ENCODE measurements around the gene HBD. TPM values are rescaled to one million over a fixed set of nuclear protein-coding genes. Genes with fewer than 3 reads are reported as not detected.

HBD gene
- total RNA-seq (2021; ENCODE audit: unreplicated experiment): not detected
- polyA plus RNA-seq (2012; ENCODE audit: insufficient read length): not detected
- Bru-seq, nascent RNA: not detected
- BruChase-seq, experiment 1, labeled RNA remaining after a 2-hour chase: not detected
- not detected for BruChase-seq, experiment 2, labeled RNA remaining after a 6-hour chase
- long read RNA-seq: 0 reads

GRCh38 chr11:5234381-5234834 is at the start of gene HBD:
HBD (minus strand) TSS chr11:5234483; CDS start chr11:5234433, 50 bp downstream.
- Histone ChIP-seq H3K4me1 (ENCODE audit: control insufficient read depth, insufficient read depth, low read length) (no peaks in the 10 kb centered on the region), H3K27ac (ENCODE audit: low read length) (no peak within 1 kb of the TSS), H3K9me3 (ENCODE audit: control insufficient read depth, insufficient read depth, low read depth, low read length) (no peaks in the 10 kb centered on the region), H3K27me3 (ENCODE audit: control insufficient read depth, insufficient read depth, low read length) (0 out of 2 replicates have a peak, but pooled peaks cover under 1% of the 10 kb centered on the region), H3K36me3 (ENCODE audit: control insufficient read depth, insufficient read depth, low read length) (no peaks in the 10 kb centered on the region), H3K4me3 (ENCODE audit: low read depth in 2 of 2, low read length in 2 of 2) (no peak within 1 kb of the TSS)
- in situ Hi-C loops (cut with HindIII; ENCODE audit: low pct_unique_long_range_greater_than_20kb, low sequenced_read_pairs): no loop called here
- no peak; the same call in 1 of the 2 replicates for ATAC-seq
- TF ChIP-seq TCF7L2 (IDR thresholded peaks at IDR 0.05; ENCODE audit: low read depth, low read length): no peak
- TF ChIP-seq, protein P1, sequence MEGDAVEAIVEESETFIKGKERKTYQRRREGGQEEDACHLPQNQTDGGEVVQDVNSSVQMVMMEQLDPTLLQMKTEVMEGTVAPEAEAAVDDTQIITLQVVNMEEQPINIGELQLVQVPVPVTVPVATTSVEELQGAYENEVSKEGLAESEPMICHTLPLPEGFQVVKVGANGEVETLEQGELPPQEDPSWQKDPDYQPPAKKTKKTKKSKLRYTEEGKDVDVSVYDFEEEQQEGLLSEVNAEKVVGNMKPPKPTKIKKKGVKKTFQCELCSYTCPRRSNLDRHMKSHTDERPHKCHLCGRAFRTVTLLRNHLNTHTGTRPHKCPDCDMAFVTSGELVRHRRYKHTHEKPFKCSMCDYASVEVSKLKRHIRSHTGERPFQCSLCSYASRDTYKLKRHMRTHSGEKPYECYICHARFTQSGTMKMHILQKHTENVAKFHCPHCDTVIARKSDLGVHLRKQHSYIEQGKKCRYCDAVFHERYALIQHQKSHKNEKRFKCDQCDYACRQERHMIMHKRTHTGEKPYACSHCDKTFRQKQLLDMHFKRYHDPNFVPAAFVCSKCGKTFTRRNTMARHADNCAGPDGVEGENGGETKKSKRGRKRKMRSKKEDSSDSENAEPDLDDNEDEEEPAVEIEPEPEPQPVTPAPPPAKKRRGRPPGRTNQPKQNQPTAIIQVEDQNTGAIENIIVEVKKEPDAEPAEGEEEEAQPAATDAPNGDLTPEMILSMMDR (IDR thresholded peaks at IDR 0.05): no peak
- no peak for TF ChIP-seq POLR2AphosphoS5 (IDR thresholded peaks at IDR 0.05; ENCODE audit: low read depth, low read length)
- TF ChIP-seq SIN3A (IDR thresholded peaks at IDR 0.05; ENCODE audit: borderline replicate concordance, insufficient read depth, low read depth, low read length): no peak
- TF ChIP-seq REST (IDR thresholded peaks at IDR 0.05; ENCODE audit: insufficient read depth in 1 of 2, low read depth in 2 of 2, low read length in 1 of 2): no peak
- POLR2A ChIA-PET: no interaction called here
- DNase-seq (ENCODE audit: low read depth, low spot score): no peak
- intact Hi-C loops (cut with micrococcal nuclease; ENCODE audit: unreplicated experiment): no loop called here
- CTCF ChIA-PET: no interaction called here
- no TSS peak for BruUV-seq (replicated peaks)

DNA sequence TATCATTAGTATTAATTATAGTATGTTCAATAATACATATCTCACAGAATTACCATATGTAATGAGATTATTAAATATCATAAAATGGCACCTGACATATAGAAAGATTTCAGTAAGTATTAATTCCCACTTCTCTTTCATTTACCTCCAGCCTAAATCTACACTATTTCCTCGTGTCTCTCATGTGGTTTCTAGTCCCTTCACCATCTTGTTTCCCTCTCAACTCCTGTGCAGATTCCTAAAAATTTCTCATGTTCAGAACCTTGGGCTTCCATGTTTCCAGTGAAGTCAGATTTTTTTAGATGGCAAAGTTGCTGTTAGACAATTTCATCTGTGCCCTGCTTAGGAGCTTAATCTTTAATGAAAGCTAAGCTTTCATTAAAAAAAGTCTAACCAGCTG is 49.6 kb upstream of the HBD start:
- no TSS peak for BruUV-seq (replicated peaks)
- Histone ChIP-seq H3K27me3 (ENCODE audit: control insufficient read depth, insufficient read depth, low read length) (no peaks in the 10 kb centered on the region), H3K36me3 (ENCODE audit: control insufficient read depth, insufficient read depth, low read length) (no peaks in the 10 kb centered on the region), H3K4me3 (ENCODE audit: low read depth in 2 of 2, low read length in 2 of 2) (no peak overlapping the region), H3K4me1 (ENCODE audit: control insufficient read depth, insufficient read depth, low read length) (peaks cover 7% of the 10 kb centered on the region; the same call in 1 of the 2 replicates), H3K27ac (ENCODE audit: low read length) (no peak overlapping the region), H3K9me3 (ENCODE audit: control insufficient read depth, insufficient read depth, low read depth, low read length) (no peaks in the 10 kb centered on the region)
- DNase-seq (ENCODE audit: low read depth, low spot score) (no peak), ATAC-seq (no peak)
- ChIA-PET POLR2A (interaction anchor here (0.5 kb wide), 1 partner anchor 140 kb away, joined by 3 read pairs; no protein-coding TSS in a partner anchor), CTCF (no interaction called here)
- TF ChIP-seq TCF7L2 (IDR thresholded peaks at IDR 0.05; ENCODE audit: low read depth, low read length) (no peak), POLR2AphosphoS5 (IDR thresholded peaks at IDR 0.05; ENCODE audit: low read depth, low read length) (no peak), REST (IDR thresholded peaks at IDR 0.05; ENCODE audit: insufficient read depth in 1 of 2, low read depth in 2 of 2, low read length in 1 of 2) (no peak), SIN3A (IDR thresholded peaks at IDR 0.05; ENCODE audit: borderline replicate concordance, insufficient read depth, low read depth, low read length) (no peak)
- TF ChIP-seq, protein P1 (IDR thresholded peaks at IDR 0.05): no peak
- intact Hi-C loops (cut with micrococcal nuclease; ENCODE audit: unreplicated experiment) (loop anchor here (10.0 kb wide), 1 partner anchor 1099 kb away; no protein-coding TSS in a partner anchor), in situ Hi-C loops (cut with HindIII; ENCODE audit: low pct_unique_long_range_greater_than_20kb, low sequenced_read_pairs) (no loop called here)
